Astrocyte of the spinal cord (primary cell): ENCODE measurements around the gene ZNF155.

Experiments used
- DNase-seq: peaks from one replicate; pipeline ENCODE4 v3.0.0; 2011; ENCODE audit warnings: low read depth, low spot score
- H3K4me3 ChIP-seq: 2 replicates; pipeline ENCODE4 v1.5.1; 2011; ENCODE audit warnings: low read depth, mild to moderate bottlenecking, low read length, moderate library complexity
- CTCF ChIP-seq: IDR thresholded peaks from 2 replicates; pipeline ENCODE4 v1.5.1; 2012; ENCODE audit warnings: low read depth, mild to moderate bottlenecking, low read length, inconsistent platforms
- in situ Hi-C: cut with HindIII; loops from 2 replicates; pipeline ENCODE4 v1.10.0; 2017; ENCODE audit warnings: low sequenced_read_pairs

Gene ZNF155

GRCh38 chr19:44005973-44006372, 22.0 kb downstream of the ZNF155 start:
- TF ChIP-seq CTCF = no peak
- no peak for DNase-seq
- H3K4me3 ChIP-seq = no peak overlapping the region
- in situ Hi-C loops = no loop called here

- no peak for TF ChIP-seq CTCF
- DNase-seq = no peak
- H3K4me3 ChIP-seq = no peak overlapping the region
- in situ Hi-C loops = no loop called here
Observed at GRCh38 chr19:44007473-44007872, 23.5 kb downstream of the ZNF155 start.

DNA sequence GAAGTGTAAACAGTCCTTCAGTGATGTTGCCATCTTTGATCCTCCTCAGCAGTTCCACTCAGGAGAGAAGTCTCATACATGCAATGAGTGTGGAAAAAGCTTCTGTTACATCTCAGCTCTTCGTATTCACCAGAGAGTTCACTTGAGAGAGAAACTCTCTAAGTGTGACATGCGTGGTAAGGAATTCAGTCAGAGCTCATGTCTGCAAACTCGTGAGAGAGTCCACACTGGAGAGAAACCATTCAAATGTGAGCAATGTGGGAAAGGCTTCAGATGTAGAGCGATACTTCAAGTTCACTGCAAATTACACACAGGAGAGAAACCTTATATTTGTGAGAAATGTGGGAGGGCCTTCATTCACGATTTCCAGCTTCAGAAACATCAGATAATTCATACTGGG, 26.5 kb downstream of the ZNF155 start:
- no peak overlapping the region for H3K4me3 ChIP-seq
- TF ChIP-seq CTCF = no peak
- no peak for DNase-seq
- in situ Hi-C loops = no loop called here

GRCh38 chr19:44019498-44019897, 35.5 kb downstream of the ZNF155 start:
- in situ Hi-C loops = no loop called here
- DNase-seq = no peak
- no peak overlapping the region for H3K4me3 ChIP-seq
- no peak for TF ChIP-seq CTCF

DNA sequence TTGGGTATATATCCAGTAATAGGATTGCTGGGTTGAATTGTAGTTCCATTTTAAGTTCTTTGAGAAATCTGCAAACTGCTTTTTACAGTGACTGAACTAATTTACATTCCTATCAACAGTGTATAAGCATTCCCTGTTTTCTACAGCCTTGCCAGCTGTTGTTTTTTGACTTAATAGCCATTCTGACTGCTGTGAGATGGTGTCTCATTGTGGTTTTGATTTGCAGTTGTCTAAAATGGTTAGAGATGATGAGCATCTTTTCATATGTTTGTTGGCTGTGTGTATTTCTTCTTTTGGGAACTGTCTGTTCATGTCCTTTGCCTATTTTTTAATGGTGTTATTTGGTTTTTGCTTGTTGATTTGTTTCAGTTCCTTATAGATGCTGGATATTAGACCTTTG, 37.2 kb downstream of the ZNF155 start:
- in situ Hi-C loops = no loop called here

DNA sequence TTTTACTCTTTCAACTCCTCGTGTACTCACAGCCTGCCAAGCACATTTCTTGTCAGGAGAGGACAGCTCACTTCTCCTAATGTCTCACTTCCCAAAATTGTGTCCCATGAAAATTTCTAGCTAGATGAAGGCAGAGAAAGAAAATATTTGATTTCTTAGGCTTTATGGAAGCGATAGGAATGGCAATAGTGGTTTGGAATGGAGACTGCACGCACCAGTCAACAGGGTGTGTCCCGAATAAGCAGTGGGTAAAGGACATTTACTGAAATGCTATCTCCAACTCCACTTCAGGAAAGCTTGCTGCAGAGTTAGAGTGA, 40.9 kb downstream of the ZNF155 start:
- no peak for TF ChIP-seq CTCF
- H3K4me3 ChIP-seq = peak overlapping the region; percentile 70
- in situ Hi-C loops = no loop called here
- no peak for DNase-seq

More for the DNA sequence above, 37.2 kb downstream of the ZNF155 start:
- no peak for DNase-seq
- H3K4me3 ChIP-seq = no peak overlapping the region
- TF ChIP-seq CTCF = no peak
